ENCODE measurements around the gene C1orf232.

DNA sequence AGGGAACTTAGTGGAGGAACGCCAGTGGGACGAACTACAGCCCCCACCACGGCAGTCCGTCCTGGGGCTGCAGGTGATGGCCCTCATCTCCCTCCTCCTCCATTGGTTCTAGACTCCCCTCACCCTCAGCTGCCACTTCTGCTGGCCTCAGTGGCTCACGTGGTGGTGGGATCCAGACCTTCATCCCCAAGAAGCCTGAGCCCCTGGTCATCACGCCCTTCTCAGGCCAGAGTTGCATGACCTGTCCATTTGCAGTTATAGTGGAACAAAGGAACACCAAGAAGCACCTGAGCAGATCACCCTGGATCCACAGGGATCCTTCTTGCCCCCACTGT lies 22.8 kb downstream of the C1orf232 start:
- TF ChIP-seq, protein P1, sequence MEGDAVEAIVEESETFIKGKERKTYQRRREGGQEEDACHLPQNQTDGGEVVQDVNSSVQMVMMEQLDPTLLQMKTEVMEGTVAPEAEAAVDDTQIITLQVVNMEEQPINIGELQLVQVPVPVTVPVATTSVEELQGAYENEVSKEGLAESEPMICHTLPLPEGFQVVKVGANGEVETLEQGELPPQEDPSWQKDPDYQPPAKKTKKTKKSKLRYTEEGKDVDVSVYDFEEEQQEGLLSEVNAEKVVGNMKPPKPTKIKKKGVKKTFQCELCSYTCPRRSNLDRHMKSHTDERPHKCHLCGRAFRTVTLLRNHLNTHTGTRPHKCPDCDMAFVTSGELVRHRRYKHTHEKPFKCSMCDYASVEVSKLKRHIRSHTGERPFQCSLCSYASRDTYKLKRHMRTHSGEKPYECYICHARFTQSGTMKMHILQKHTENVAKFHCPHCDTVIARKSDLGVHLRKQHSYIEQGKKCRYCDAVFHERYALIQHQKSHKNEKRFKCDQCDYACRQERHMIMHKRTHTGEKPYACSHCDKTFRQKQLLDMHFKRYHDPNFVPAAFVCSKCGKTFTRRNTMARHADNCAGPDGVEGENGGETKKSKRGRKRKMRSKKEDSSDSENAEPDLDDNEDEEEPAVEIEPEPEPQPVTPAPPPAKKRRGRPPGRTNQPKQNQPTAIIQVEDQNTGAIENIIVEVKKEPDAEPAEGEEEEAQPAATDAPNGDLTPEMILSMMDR (IDR thresholded peaks at IDR 0.05; ENCODE audit: low read length): no peak
- no peak for TF ChIP-seq EZH2 (IDR thresholded peaks at IDR 0.05; ENCODE audit: borderline replicate concordance, low read length)

Measured in OCI-LY1 (cell line).